Heart left ventricle (tissue), 16 donors: ENCODE data around the gene MYO10. TPM values are rescaled to one million over a fixed set of nuclear protein-coding genes. Genes with fewer than 3 reads are reported as not detected.

Experiments used
- ATAC-seq, 4 donors: fragments of 200-7000 bp; cut with Tn5 transposase; one replicate each; pipeline ENCODE4 v1.9.1; 2020 to 2022; ENCODE audit warnings: moderate library complexity in 4 of 4, mild to moderate bottlenecking in 3 of 4, moderate number of reproducible peaks in 1 of 4
- DNase-seq, 5 donors: peaks; one replicate each; pipeline ENCODE4 v3.0.0-alpha.2; 2020
- H3K27ac ChIP-seq, 12 donors: fragments of 200-600 bp; sonication (generic) in 4 of 12; one replicate each; pipeline versions ENCODE4 v1.5.0 to v1.8.0; 2016 to 2022; ENCODE audit warnings: mild to moderate bottlenecking in 2 of 12
- H3K27me3 ChIP-seq, 9 donors: fragments of 200-600 bp; sonication (generic) in 2 of 9; one replicate each; pipeline versions ENCODE4 v1.5.1 to v1.8.0; 2016 to 2022; ENCODE audit warnings: mild to moderate bottlenecking in 3 of 9
- H3K36me3 ChIP-seq, 9 donors: fragments of 200-600 bp; sonication (generic) in 2 of 9; one replicate each; pipeline versions ENCODE4 v1.5.0 to v1.8.0; 2018 to 2022; ENCODE audit warnings: mild to moderate bottlenecking in 2 of 9
- H3K4me1 ChIP-seq, 12 donors: fragments of 200-600 bp; sonication (generic) in 4 of 12; one replicate each; pipeline versions ENCODE4 v1.5.0 to v1.8.0; 2016 to 2022; ENCODE audit warnings: mild to moderate bottlenecking in 3 of 12
- H3K4me3 ChIP-seq, 12 donors: fragments of 200-600 bp; sonication (generic) in 4 of 12; one replicate each; pipeline versions ENCODE4 v1.5.0 to v1.8.0; 2017 to 2022; ENCODE audit warnings: mild to moderate bottlenecking in 9 of 12, moderate library complexity in 4 of 12
- H3K9me3 ChIP-seq, 12 donors: fragments of 200-600 bp; sonication (generic) in 4 of 12; one replicate each; pipeline versions ENCODE4 v1.5.0 to v1.8.0; 2016 to 2022; ENCODE audit warnings: mild to moderate bottlenecking in 1 of 12
- POLR2A ChIP-seq, 2 donors: fragments of 450-650 bp; IDR thresholded peaks; one replicate each; pipeline ENCODE4 v1.6.1; 2017; ENCODE audit warnings: antibody characterized with exemption in 2 of 2, mild to moderate bottlenecking in 2 of 2, moderate library complexity in 2 of 2
- WGBS, 4 donors: extraction: QIAGEN DNeasy Blood & Tissue Kit in 2 of 4; methylation state at CpG; one replicate each; pipeline versions ENCODE4 v1.1.5 to v1.1.7; 2013 to 2018; 5-methylcytosine and 5-hydroxymethylcytosine counted together
- intact Hi-C, 10 donors: fragments of 100-400 bp; cut with DNase I; formaldehyde crosslinking; loops; one replicate each; pipeline versions ENCODE4 v1.11.1 to v1.14.2; 2022
- polyA plus RNA-seq, 2 donors: library from polyadenylated mRNA; stranded (reverse); fragments of 200-250 nt; gene quantifications; one replicate each; pipeline ENCODE4 v1.2.3, GENCODE V29; 2013
- total RNA-seq, 9 donors: library from RNA; depleted of rRNA in 2 of 9; stranded (reverse); fragments of >200 nt in 2 of 9; fragmentation: NEBNext Ultra II Directional in 3 of 9; extraction: Animal tissue kit (Norgen Biotek cat#: 25700) in 3 of 9; gene quantifications; one replicate each; pipeline versions ENCODE4 v1.1.0 to v1.2.4, GENCODE V29; 2016 to 2023
- TF ChIP-seq, protein P1 (sequence below), 12 donors: fragments of 200-600 bp; sonication (generic) in 4 of 12; IDR thresholded peaks; one replicate each; pipeline versions ENCODE4 v1.5.0 to v1.8.0; 2018 to 2022; ENCODE audit warnings: antibody characterized with exemption in 12 of 12, mild to moderate bottlenecking in 5 of 12
- donor health status: ischemic (EF 13 %, LVEDD 7.1; RV severe dilation, severe dysfunction).
- donor health status: healthy with polysubstance abuse.
- donor health status: DM: no; HTN: yes; CAD: no.
- donor health status: DM: no; HTN: no; CAD: no.
- donor health status: ischemic (EF 25% LVEDD 6.9; RV normal size, moderate dysfunction).
- donor health status: ischemic (EF 25% LVEDD 5.7; RV mildly dilated, moderate dysfunction).
- donor health status: healthy.
- donor health status: DM: yes; HTN: yes; CAD: no.
- donor health status: ischemic (EF 35%, LVEDD 5.7; RV mildly dilated, moderate dysfunction).
- donor health status: nonischemic (EF 11% LVEDD 7.7; RV severe dilation, severe dysfunction).
- donor health status: DM: yes; HTN: yes; CAD: no.
- donor health status: PGD.
- donor health status: ischemic (EF 29% LVEDD 5.4; RV normal size, mild dysfunction).
- donor health status: nonischemic (EF 23%, LVEDD 6.1; RV moderate dilation, normal function).

The MYO10 gene
- total and polyA plus RNA-seq, 11 donors, result 2.0 to 17.3 (median 3.8) TPM

DNA sequence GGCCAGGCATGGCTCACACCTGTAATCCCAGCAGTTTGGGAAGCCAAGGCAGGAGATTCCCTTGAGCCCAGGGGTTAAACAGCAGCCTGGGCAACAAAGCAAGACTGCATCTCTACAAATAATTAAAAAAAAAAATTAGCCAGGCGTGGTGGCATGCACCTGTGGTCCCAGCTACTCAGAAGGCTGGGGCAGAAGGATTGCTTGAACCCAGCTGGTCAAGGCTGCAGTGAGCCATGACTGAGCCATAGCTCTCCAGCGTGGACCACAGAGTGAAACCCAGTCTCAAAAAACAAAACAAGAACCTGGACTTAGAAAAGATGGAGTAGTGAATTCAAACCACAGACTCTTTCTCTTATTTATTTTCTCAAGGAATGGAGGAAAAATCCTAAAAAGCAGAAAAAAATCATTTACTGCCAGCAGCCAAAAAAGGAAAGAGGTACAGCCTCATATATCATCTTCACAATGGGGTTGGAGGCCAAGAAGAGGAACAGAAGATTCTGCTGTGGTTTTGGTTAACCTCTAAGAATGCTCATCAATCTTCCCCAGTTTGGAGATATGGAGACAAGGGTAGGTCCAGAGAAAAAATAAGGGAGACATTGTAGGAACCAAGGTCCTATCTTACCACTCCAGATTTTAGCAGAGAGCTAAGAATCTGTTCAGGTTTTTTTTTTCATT is 40.0 kb upstream of the MYO10 start:
- WGBS, 4 donors, result 89 to 96% (median 92%) methylated on average over 2 of the region's 2 CpGs
- intact Hi-C loops, result no loop called here

GRCh38 chr5:16974981-16975380 is 38.9 kb upstream of the MYO10 start:
- no peak for DNase-seq
- no peak overlapping the region for H3K4me3 ChIP-seq
- no peaks in the 10 kb centered on the region for H3K9me3 ChIP-seq
- ATAC-seq, result no peak
- WGBS, 4 donors, result 66 to 79% (median 75%) methylated on average over 2 of the region's 2 CpGs
- no peaks in the 10 kb centered on the region for H3K27me3 ChIP-seq
- intact Hi-C loops, result no loop called here
- no peaks in the 10 kb centered on the region for H3K36me3 ChIP-seq
- H3K27ac ChIP-seq, result no peak overlapping the region
- TF ChIP-seq POLR2A (IDR thresholded peaks at IDR 0.05), result no peak
- TF ChIP-seq, protein P1, sequence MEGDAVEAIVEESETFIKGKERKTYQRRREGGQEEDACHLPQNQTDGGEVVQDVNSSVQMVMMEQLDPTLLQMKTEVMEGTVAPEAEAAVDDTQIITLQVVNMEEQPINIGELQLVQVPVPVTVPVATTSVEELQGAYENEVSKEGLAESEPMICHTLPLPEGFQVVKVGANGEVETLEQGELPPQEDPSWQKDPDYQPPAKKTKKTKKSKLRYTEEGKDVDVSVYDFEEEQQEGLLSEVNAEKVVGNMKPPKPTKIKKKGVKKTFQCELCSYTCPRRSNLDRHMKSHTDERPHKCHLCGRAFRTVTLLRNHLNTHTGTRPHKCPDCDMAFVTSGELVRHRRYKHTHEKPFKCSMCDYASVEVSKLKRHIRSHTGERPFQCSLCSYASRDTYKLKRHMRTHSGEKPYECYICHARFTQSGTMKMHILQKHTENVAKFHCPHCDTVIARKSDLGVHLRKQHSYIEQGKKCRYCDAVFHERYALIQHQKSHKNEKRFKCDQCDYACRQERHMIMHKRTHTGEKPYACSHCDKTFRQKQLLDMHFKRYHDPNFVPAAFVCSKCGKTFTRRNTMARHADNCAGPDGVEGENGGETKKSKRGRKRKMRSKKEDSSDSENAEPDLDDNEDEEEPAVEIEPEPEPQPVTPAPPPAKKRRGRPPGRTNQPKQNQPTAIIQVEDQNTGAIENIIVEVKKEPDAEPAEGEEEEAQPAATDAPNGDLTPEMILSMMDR (IDR thresholded peaks at IDR 0.05), result no peak
- no peaks in the 10 kb centered on the region for H3K4me1 ChIP-seq

More for the DNA sequence above, 40.0 kb upstream of the MYO10 start:
- H3K36me3 ChIP-seq, result no peaks in the 10 kb centered on the region
- H3K27me3 ChIP-seq, result no peaks in the 10 kb centered on the region
- H3K27ac ChIP-seq, result no peak overlapping the region
- ATAC-seq, result no peak
- no peak overlapping the region for H3K4me3 ChIP-seq
- TF ChIP-seq POLR2A (IDR thresholded peaks at IDR 0.05), result no peak
- TF ChIP-seq, protein P1 (IDR thresholded peaks at IDR 0.05), result no peak
- H3K9me3 ChIP-seq, result no peaks in the 10 kb centered on the region
- H3K4me1 ChIP-seq, result no peaks in the 10 kb centered on the region
- no peak for DNase-seq

- intact Hi-C loops, result no loop called here
- DNase-seq, result no peak
- ATAC-seq, result no peak
- 93 to 99% (median 96%) methylated on average over 3 of the region's 3 CpGs for WGBS, 4 donors
- H3K27me3 ChIP-seq, result no peaks in the 10 kb centered on the region
- no peaks in the 10 kb centered on the region for H3K36me3 ChIP-seq
- no peaks in the 10 kb centered on the region for H3K9me3 ChIP-seq
- no peaks in the 10 kb centered on the region for H3K4me1 ChIP-seq
- no peak overlapping the region for H3K27ac ChIP-seq
- H3K4me3 ChIP-seq, result no peak overlapping the region
- TF ChIP-seq POLR2A (IDR thresholded peaks at IDR 0.05), result no peak
- TF ChIP-seq, protein P1 (IDR thresholded peaks at IDR 0.05), result no peak
Measured at GRCh38 chr5:16970826-16971225, 34.7 kb upstream of the MYO10 start.

DNA sequence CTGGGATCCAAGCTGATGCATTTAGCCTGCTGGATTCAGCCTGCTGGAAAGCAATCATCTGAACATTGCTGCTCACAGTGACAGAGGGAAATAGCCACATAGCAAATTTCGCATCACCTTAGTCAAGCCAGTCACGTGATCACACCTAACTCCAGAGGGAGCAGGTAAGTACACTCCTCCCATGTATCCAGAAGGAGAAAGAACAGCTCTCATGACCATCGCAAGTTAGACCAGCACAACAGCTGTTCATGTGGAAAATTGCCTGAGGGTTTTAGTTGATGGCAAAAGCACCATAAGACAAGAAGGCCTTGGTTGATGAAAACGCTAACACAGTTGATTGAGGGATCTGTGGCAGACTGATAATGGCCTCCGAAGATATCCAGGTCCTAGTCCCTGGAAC is 34.2 kb upstream of the MYO10 start:
- H3K27ac ChIP-seq, result no peak overlapping the region
- no peaks in the 10 kb centered on the region for H3K9me3 ChIP-seq
- ATAC-seq, result no peak

More for the DNA sequence above, 34.2 kb upstream of the MYO10 start:
- Histone ChIP-seq H3K4me3 (no peak overlapping the region), H3K27me3 (no peaks in the 10 kb centered on the region), H3K36me3 (no peaks in the 10 kb centered on the region), H3K4me1 (no peaks in the 10 kb centered on the region)
- 74 to 84% (median 82%) methylated on average over 5 of the region's 5 CpGs for WGBS, 4 donors
- no peak for DNase-seq
- intact Hi-C loops, result no loop called here
- TF ChIP-seq, protein P1 (IDR thresholded peaks at IDR 0.05), result no peak
- TF ChIP-seq POLR2A (IDR thresholded peaks at IDR 0.05), result no peak
